ENCODE results near the gene MAPKAP1. TPM values are rescaled to one million over a fixed set of nuclear protein-coding genes. Genes with fewer than 3 reads are reported as not detected.

MAPKAP1 gene
- total RNA-seq, 2 donors from 2014 or later, result 54.9 to 70.1 TPM

GRCh38 chr9:125477089-125477544, 229.9 kb downstream of the MAPKAP1 start:
- H3K4me3 ChIP-seq, result no peak overlapping the region
- intact Hi-C loops (cut with DNase I), result no loop called here
- H3K36me3 ChIP-seq, result peaks cover 3% of the 10 kb centered on the region
- H3K27me3 ChIP-seq, result no peaks in the 10 kb centered on the region
- no peak for TF ChIP-seq CTCF (IDR thresholded peaks at IDR 0.05)
- H3K27ac ChIP-seq, result no peak overlapping the region
- DNase-seq, result no peak
- no peak overlapping the region for H3K9ac ChIP-seq (ENCODE audit: low read depth in 2 of 2, low read length in 2 of 2)
- H3K9me3 ChIP-seq, result no peaks in the 10 kb centered on the region
- H3K4me1 ChIP-seq, result no peaks in the 10 kb centered on the region

GRCh38 chr9:125476645-125477044, 230.4 kb downstream of the MAPKAP1 start:
- H3K4me1 ChIP-seq, result no peaks in the 10 kb centered on the region
- intact Hi-C loops (cut with DNase I), result no loop called here
- no peaks in the 10 kb centered on the region for H3K27me3 ChIP-seq
- H3K4me3 ChIP-seq, result no peak overlapping the region
- peaks cover 3% of the 10 kb centered on the region for H3K36me3 ChIP-seq
- no peak for DNase-seq
- no peak for TF ChIP-seq CTCF (IDR thresholded peaks at IDR 0.05)
- H3K9ac ChIP-seq (ENCODE audit: low read depth in 2 of 2, low read length in 2 of 2), result no peak overlapping the region
- H3K9me3 ChIP-seq, result no peaks in the 10 kb centered on the region
- no peak overlapping the region for H3K27ac ChIP-seq

- intact Hi-C loops (cut with DNase I), result no loop called here
- TF ChIP-seq CTCF (IDR thresholded peaks at IDR 0.05), result no peak
- Histone ChIP-seq H3K9ac (ENCODE audit: low read depth in 2 of 2, low read length in 2 of 2) (no peak overlapping the region), H3K4me1 (no peaks in the 10 kb centered on the region), H3K27me3 (no peaks in the 10 kb centered on the region), H3K4me3 (no peak overlapping the region), H3K36me3 (peaks cover 2% of the 10 kb centered on the region), H3K9me3 (no peaks in the 10 kb centered on the region), H3K27ac (no peak overlapping the region)
- no peak for DNase-seq
Measured at GRCh38 chr9:125475385-125475784, 231.6 kb downstream of the MAPKAP1 start.

GRCh38 chr9:125472926-125473701, 233.9 kb downstream of the MAPKAP1 start:
- H3K4me1 ChIP-seq, result no peaks in the 10 kb centered on the region
- no peak for DNase-seq
- intact Hi-C loops (cut with DNase I), result no loop called here
- H3K9me3 ChIP-seq, result no peaks in the 10 kb centered on the region
- H3K27ac ChIP-seq, result no peak overlapping the region
- no peak overlapping the region for H3K4me3 ChIP-seq
- H3K27me3 ChIP-seq, result no peaks in the 10 kb centered on the region
- H3K36me3 ChIP-seq, result no peaks in the 10 kb centered on the region
- H3K9ac ChIP-seq (ENCODE audit: low read depth in 2 of 2, low read length in 2 of 2), result peak overlapping the region in 1 of 2 donors; percentile 20
- TF ChIP-seq CTCF (IDR thresholded peaks at IDR 0.05), result no peak

- intact Hi-C loops (cut with DNase I), result no loop called here
- no peak for DNase-seq
- no peak overlapping the region for H3K9ac ChIP-seq (ENCODE audit: low read depth in 2 of 2, low read length in 2 of 2)
- no peaks in the 10 kb centered on the region for H3K9me3 ChIP-seq
- H3K4me3 ChIP-seq, result no peak overlapping the region
- H3K27ac ChIP-seq, result no peak overlapping the region
- H3K36me3 ChIP-seq, result no peaks in the 10 kb centered on the region
- no peak for TF ChIP-seq CTCF (IDR thresholded peaks at IDR 0.05)
- no peaks in the 10 kb centered on the region for H3K4me1 ChIP-seq
- no peaks in the 10 kb centered on the region for H3K27me3 ChIP-seq
Measured at GRCh38 chr9:125472562-125472925, 234.5 kb downstream of the MAPKAP1 start.

All from colonic mucosa (tissue), 4 donors.